NCI-H1694 (cell line): Measurements from ENCODE around the gene SAMD4A.
"Not testable (repeated sequence)": the region's sequence is repeated elsewhere in the genome, so short reads cannot be mapped to it uniquely, and the experiment has no call there.

Experiments
- DNase-seq: peaks from one replicate; lab custom pipeline; 2025; lab: John Stamatoyannopoulos, UW

Gene SAMD4A

DNA sequence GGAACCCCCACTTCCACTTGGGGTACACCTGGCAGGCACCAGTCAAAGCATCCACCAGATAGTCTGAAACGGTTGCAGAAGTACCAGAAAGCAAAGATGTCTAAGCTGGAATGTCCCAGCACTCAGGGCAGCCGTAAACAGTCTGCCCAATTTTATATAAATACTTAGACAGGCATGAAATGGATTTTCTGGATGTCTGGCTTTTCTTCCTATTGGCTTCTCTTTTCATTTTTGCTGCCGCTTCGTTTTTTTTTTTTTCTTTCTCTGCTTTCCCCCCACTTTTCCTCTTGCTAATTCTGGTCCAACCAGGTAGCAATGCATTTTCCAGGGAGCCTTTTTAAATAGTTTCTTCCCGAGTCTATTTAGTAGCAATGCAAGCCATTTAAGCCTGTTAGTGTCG lies 168.0 kb downstream of the SAMD4A start:
- no peak for DNase-seq

DNA sequence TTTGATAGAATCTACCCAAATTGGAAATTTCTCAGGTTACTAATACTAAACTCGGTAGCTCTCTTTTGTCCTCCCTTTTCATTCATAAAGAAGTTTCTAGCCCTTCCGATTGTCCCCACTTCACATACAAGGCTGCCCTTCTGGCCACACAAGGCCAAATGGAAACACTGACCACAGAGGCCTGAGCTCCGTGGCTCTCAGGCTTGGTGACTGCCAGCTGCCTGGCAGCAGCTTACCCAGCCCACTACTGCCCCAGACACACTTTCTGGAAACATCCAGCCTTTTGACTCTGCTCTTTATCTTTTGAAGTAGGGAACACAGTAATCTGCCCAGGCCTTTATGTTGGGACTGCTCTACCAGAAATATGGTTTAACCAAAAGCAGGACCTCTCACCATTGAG lies 168.5 kb downstream of the SAMD4A start:
- DNase-seq, result no peak

DNA sequence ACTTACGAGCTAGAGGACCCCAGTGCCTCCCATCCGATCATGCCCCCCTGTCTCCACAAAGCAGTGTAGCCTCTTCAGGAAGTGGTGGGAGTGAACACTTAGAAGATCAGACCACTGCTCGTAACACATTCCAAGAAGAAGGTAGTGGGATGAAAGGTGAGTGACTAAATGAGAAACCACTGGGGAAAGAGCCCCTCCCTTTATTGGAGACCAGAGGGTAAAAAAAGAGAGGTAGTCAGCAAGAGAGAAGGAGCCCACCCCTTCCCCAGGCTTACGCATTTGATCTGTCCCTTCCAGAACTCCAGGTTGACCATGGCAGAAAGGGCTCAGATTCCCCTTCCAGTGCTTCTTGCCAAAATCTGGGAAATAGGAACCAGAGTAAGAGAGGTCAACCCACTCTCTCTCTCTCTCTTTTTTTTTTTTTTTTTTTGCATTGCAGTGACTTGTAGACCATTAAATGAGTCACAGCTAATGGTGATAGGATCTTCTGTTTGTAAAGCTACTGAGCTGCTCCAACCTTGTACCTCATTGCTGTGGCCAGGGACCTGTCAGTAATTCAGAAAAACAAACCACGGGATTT lies 170.3 kb downstream of the SAMD4A start:
- DNase-seq, result no peak

DNA sequence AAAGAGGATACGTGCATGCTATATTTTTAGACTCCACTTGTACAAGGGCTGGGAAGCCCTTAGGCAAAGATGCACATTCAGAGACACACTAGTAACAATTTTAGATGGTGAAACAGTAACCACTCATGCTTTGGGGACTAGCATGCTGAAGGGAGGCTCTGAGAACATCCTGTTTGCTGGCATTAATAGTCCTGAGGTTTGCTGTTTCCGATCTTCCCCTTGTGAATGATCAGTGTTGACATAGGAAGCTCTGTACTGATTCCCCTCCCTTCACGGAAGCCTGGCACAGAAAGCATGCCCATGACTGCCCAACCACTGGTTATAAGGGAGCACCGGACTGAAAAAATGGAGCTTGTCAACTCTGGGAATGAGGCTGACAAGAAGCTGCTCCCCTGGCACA lies 171.1 kb downstream of the SAMD4A start:
- DNase-seq, result no peak

DNA sequence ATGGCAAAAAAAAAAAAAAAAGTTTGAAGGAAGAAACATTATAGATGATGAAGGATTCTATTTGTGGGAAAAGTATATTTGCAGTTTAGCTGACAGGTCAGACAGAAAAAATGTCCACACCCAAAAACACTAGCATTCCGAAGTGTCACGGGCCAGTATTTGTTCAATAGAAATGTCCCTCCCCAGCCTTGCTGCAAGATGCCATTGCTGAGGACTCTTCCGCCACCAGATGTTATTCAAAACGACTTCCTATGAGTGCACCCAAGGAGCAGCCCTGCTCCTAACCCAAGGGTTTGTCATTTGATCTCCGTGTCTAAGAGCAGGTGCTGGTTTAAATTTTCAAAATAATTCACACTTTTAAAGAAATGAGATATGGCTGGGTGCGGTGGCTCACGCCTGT lies 172.6 kb downstream of the SAMD4A start:
- DNase-seq, result no peak

DNA sequence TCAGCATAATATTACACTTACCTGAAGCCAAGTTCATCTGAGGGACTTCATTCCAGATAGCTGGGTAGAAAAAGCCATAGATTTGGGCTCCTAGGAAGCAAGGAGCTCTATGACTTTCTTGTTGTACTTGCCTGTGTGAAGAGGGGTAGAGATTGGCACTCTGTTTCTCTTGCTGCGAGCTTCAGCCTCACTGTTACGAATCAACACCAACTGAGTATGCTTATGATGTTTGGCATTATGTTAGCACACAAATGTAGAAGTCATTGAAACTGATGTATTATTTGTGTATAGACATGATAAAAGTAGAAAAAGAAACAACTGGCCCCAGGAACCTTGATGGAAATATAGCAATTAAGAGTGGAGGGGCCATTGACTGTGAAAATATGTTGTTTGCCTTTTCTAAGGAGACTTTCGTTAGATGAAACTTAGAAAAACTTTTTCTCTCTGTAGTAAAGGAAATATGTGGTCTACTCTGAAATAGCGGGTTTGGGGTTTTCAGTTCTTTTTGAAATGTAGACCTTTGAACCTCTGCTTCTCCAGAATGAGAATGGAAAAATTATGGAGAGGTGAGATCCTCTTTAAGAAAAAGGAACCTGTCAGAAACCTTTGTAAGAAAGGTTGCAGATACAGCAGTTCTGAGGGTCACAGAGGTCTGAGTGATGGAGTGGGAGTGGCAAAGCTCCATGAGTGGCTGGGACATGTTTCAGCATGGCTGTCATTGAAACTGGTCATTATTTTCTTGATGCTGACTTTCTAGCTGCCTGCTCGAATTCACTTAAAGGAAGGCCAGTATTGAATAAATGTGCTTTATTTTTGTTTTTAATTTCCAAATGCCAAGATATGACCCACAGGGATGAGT lies 175.8 kb downstream of the SAMD4A start:
- DNase-seq, result no peak

DNA sequence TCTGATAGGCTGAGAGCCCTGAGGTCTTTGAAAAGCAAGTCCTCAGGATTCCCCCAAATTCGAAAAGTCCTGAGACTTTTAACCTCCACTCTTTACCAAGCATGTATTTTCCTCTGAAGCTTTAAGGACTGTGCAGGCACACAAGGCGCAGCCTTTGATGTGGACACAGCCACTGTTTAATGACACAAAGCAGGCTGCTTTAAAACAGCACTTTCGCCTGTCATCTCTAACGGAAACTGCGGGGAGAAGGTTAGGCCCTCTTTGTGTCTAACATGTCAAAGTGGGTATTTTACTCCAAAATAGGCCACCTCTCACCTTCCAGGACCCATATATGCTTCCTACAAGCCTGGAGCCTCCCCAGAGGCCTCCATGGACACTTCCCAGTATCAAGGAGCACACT lies 176.5 kb downstream of the SAMD4A start:
- no peak for DNase-seq

DNA sequence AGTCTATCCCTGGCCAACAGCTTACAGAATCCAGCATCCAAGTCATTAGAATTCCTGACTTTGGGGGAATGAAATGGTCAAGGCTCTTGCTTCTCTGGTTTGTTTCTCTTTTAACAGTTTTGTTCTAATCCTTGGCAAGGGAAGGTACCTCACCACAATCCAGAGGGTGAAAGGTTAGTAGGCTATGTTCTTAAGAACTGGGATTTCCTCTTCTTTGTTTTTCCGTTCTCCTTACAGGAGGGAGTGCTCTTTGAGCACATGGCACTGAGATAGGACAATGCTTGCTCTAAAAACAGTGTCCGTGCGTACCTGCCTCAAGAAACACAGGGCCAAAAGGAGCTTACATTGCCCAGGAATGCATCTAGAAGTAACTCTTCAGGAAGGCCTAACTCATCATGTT lies 179.1 kb downstream of the SAMD4A start:
- DNase-seq, result no peak

DNA sequence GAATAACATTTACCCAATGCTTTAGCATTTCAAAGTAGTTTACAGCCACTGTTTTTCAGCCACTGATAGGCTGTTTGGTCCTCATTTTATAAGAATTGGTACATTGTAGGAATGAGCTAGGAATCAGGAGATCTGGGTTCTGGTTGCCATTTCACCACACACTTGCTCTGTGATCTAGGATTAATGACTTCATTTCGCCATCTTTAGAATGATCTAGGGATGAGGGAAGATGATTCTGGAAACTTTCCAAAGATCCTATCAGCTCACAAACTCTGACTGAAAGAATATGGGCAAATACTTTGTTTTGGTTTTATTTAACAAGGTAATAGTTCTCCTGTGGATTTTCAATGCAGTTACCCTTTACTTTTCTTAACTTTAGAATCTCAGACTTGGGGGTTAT lies 180.7 kb downstream of the SAMD4A start:
- DNase-seq, result no peak

DNA sequence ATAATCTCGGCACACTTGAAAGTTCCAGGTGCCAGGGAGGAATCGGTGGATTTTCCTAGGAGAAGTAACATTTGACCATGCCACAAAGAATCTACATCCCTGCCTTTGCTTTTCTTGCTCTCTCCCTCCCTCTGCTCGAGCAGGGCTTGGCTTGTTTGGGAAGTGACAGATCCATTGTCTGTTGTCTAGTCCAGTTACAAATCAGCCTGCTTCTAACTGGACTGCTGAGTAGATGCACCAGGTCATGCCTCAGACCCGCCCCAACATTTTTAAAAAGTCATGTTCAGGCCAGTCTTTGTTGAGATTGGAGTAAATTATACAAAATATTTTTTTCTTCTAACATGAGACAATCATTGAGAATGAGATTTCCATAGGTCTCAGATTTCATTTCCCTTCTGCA lies 182.3 kb downstream of the SAMD4A start:
- DNase-seq, result no peak

DNA sequence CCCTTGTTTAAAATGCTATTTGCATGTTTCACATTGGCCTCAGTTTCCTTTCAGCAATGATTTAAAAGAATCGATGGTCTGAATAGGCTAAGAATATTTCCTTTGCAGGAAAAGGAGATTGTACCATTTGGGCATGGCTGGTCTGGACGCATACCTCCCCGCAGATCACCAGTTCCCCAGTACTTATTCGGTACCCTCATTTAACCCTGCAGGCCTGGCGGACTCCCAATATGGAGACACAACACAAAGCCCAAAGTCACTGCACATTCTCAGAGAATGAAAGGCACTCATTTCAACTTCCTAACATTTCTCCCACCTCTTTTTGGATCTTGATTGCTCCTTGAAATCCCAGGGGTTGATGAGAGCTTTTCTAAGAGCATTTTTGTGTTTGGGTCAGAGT lies 182.8 kb downstream of the SAMD4A start:
- DNase-seq, result no peak

DNA sequence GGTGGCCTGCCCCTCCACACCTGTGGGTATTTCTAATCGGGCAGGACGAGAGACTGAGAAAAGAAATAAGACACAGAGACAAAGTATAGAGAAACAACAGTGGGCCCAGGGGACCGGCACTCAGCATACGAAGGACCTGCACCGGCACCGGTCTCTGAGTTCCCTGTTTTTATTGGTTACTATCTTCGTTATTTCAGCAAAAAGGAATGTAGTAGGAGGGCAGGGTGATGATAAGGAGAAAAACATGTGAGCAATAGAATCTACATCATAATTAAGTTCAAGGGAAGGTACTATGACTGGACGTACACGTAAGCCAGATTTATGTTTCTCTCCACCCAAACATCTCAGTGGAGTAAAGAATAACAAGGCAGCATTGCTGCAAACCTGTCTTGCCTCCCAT lies 185.7 kb downstream of the SAMD4A start:
- DNase-seq, result not testable (repeated sequence)

DNA sequence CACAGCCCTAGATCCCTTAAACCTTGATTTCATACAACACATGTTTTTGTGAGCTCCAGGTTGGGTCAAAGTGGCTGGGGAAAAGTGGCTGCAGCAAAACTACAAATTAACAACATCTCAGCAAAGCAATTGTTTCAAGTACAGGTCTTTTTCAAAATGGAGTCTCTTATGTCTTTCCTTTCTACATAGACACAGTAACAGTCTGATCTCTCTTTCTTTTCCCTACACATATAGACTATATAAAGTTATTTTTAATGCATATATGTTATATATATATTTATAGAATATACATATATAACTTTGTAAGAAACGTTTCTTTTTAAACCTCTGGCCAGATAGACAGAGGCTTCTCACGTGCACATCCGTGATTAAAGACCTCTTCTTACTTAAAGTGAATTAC lies 186.5 kb downstream of the SAMD4A start:
- DNase-seq, result not testable (repeated sequence)

DNA sequence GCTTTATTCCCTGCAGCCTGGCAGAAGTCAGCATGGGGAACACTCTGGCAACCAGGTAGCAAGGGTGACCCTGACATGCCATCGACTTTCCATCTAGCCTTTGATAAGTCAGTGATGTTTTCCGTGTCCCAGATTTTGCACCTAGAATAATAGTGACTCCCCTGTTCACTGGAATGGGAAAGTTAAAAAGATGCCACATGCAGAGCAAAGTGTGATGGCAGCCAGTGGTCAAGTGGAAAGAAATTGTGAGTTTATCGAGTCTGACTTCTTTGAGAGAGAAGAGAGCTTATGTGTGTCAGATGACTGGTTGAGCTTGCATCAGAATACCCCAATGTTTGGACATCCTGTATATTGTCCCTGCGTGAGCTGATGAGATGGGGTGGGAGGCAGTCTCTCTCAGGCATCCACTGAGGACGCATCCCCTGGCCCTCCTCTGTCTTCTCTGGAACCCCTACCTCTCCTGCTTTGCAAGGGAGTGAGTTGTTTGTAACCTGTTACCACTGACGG lies 187.2 kb downstream of the SAMD4A start:
- DNase-seq, result no peak

DNA sequence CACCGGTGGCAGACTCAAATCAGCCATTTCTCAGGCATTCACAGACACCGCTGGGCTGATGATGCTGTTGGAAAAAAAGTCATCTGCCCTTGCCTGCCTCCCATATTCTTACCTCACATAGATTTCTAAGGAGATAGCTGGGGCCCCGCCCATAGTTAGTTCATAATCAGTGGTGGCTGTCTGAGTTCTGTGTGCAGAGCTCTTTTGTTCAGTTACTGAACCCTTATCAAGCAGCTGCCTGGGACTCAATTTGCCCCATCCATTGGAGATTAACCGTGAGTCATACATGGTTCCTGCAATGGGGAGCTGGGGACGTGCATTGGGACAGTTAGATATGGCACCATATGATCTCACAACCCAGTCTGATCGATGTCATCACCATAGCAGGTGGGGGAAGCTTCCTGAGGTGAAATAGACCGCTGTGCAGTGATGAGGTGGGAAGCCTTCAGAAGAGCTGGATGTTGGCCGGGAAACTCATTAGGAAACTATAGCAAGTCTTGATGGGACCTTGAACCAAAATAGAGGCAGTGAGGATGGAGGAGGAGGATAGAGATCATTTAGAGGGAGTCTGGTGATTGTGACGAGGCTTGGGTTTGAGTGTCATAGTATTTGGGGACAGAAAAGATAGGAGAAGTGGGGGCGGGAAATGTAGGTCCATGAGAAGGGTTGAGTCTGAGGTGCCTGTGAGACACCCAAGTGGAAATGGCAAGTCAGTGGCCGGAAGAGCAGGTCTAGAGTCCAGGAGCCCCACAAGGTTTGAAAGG lies 187.9 kb downstream of the SAMD4A start:
- no peak for DNase-seq

DNA sequence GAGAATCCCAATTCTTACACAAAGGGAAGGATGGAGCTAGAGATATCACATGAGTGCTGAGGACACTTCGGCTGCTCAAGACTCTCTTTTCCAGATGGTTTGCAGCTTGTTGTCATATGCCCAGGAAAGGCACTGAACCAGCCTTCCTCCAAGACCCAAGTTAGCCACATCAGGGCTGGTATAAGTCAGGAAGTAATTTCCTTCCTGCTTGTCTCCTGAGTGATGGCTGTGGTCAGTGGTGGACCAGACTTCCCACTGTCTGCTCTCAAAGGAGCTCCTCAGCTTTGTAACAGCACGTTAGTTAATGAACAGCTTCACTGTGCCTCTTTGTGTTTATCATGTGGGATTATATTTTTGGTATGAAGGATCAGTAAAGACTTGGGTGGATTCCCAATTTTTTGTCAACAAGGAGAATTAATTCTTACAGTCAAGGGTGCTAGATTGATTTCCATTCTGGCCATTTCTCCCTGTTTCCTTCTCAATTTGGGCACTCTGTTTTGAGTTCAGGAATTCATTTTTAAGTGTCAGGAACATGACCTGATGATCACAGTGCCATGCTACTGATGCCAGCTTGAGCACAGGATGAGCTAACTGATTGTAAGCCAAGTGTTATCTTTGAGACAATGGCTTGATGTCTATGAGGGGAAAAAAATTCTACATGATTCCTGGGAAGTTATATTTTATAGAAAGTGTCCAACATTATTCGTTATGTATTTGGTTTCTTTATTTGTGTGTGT lies 189.9 kb downstream of the SAMD4A start:
- DNase-seq, result no peak

DNA sequence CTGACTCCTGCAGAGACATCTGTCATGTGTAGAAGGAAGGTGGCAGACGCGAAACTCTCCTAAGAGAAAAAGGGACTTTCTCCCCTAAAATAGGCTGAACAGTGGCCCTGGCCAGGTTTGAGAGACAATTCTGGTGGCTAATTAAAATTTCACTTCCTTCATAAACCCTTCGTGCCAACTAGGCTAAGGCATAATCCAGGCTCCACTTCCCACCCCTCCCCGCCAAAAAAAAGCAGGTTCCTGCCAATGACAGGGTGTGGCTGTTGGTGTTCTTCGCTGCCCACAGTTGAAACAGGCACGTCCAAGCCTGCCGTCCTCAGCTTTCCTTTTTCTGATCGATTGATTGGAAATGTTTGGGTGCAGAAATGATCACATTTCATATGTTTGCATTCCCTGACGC lies 191.1 kb downstream of the SAMD4A start:
- no peak for DNase-seq

DNA sequence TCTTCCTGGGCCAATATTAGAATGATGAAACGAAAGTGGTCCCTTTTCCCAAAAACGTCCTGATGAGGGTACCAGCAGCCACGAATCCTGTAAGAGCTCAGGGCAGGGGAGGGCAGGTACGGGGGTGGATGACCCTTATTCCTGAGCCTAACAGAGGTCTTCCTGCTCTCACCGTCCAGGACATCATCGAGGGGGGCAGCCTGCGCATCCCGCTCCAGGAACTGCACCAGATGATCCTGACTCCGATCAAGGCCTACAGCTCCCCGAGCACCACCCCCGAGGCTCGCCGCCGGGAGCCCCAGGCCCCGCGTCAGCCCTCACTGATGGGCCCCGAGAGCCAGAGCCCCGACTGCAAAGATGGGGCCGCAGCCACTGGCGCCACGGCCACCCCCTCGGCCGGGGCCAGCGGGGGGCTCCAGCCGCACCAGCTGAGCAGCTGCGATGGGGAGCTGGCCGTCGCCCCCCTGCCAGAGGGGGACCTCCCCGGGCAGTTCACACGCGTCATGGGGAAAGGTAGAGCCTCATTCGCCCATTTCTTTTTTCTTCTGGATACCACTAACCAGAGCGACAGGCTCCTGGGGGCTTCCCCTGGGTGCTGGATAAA lies 193.2 kb downstream of the SAMD4A start:
- no peak for DNase-seq

DNA sequence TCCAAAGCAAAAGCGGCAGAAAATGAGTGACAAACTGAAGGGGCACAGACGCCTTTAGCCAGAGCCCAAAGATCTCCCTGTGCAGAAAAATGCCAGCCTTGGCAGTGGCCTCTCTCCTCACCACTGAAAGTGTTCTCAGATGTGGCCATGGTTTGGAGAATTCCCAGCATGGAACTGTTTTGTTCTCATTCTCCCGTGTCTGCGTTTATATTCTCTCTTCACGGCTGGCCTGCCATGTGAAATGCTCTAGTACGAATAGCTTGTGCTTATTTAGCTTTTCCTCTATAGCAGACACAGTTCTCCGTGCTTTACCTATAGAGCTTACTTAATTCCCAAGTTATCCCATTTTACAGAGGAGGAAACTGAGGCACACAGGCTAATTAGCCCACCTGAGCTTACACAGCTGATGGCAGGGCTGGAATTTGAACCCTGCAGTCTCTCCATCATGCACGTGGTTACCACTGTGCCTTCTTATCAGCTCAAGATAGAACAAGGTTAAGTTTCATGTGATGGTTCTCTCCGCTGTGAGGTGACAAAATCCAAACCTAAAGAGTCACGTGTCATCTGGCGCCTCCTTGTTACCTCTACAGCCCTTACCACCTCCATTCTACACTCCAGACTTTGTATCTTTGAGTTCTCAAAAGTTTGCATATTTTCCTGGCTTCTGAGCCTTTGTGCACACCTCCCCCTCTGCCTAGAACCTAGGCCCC lies 194.1 kb downstream of the SAMD4A start:
- no peak for DNase-seq

DNA sequence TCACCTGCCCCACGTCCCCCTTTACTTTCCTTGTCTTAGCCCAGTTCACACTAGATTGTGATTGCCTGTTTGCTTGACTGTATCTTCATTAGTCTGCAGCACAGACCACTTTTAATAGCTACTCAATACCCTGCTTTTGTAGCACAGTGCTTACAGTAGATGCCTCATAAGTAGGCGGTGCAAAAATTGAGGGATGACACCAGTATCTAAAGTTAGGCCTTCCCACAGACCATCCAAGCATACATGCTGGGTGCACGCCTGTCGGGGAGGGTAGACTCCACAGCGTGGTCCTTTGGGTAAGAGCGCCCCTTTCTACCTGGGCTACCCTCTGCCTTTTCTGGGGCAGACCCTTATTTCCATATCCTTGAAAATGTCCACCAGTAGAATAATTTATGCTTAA lies 194.9 kb downstream of the SAMD4A start:
- DNase-seq, result no peak

DNA sequence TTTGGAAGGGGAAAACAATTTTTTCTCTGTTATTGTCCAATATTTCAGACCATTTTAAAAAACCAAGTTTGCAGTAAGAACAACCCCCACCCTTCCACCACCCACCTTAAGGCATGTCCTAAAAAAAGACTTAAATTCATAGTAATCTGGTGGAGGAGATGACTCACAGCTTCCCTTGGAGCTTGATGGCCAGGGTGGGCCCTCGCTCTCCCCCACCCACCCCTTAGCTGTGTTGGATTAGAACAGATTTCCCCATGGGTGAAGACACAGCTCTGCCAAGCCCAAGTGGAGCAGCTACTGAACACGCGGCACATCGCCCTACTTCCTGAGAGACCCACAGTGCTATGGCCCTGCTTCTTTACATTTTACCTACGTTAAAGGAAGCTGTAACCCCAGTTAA lies 195.4 kb downstream of the SAMD4A start:
- no peak for DNase-seq
